ENCODE data around the gene ATG4B. TPM values are rescaled to one million over a fixed set of nuclear protein-coding genes. Genes with fewer than 3 reads are reported as not detected.

ATG4B gene
- total and polyA plus RNA-seq, 2 of the 8 experiments (the other 6 are each of a cell fraction or from before 2014, with no cell fraction given), result 103 to 155 TPM

GRCh38 chr2:241673797-241674725, 36.6 kb downstream of the ATG4B start:
- no peak overlapping the region for H4K5ac ChIP-seq (ENCODE audit: insufficient read length, low read depth, low read length)
- no peaks in the 10 kb centered on the region for H3K4me1 ChIP-seq (replicated peaks in 1 of 4; ENCODE audit: control insufficient read depth in 3 of 4, insufficient read depth in 4 of 4, low read length in 3 of 4)
- no peak overlapping the region for H3K18ac ChIP-seq (ENCODE audit: extremely low read depth, low read length)
- no peaks in the 10 kb centered on the region for H3K9me3 ChIP-seq (ENCODE audit: insufficient read depth in 2 of 2, low read depth in 1 of 2, low read length in 1 of 2)
- H2AK5ac ChIP-seq (ENCODE audit: low read depth, low read length), result no peak overlapping the region
- DNase-seq (ENCODE audit: low read depth in 1 of 2, low spot score in 2 of 2) (peak in 1 of 2 experiments; percentile 63), FAIRE-seq (no peak)
- POLR2A ChIA-PET (ENCODE audit: partially characterized antibody), result interaction anchor here (1.1 to 20.2 kb wide), 4 partner anchors 12 to 47 kb away, joined by 3 to 265 read pairs (median 33); partner anchors contain the start of genes DTYMK and ING5
- H2BK15ac ChIP-seq (ENCODE audit: low read length), result no peak overlapping the region
- H3K23ac ChIP-seq (ENCODE audit: insufficient read length), result no peak overlapping the region
- no peak overlapping the region for H3K56ac ChIP-seq (replicated peaks; ENCODE audit: insufficient read length, low read depth, low read length)
- WGBS, 2 experiments (ENCODE audit: extremely low coverage in 1 of 2, insufficient coverage in 1 of 2, insufficient read length in 1 of 2, insufficient replicate concordance in 2 of 2, low coverage in 1 of 2, low lambda C conversion rate in 2 of 2, missing lambda C conversion rate in 1 of 2), result 90% methylated on average over 21 of the region's 21 CpGs; no CpG with 5 or more reads in 1 of the 2 experiments
- H2BK12ac ChIP-seq (ENCODE audit: low read depth, low read length), result no peak overlapping the region
- H3K79me1 ChIP-seq (ENCODE audit: low read depth, low read length), result no peaks in the 10 kb centered on the region; the same call in 1 of the 2 replicates
- H4K91ac ChIP-seq (replicated peaks; ENCODE audit: insufficient read length, low read length), result no peak overlapping the region
- no peaks in the 10 kb centered on the region for H3K79me2 ChIP-seq (ENCODE audit: control insufficient read depth in 1 of 2, insufficient read depth in 2 of 2, low read length in 2 of 2)
- CTCF ChIA-PET (ENCODE audit: partially characterized antibody), result interaction anchor here (0.6 to 1.3 kb wide), 4 partner anchors 10 to 205 kb away, joined by 3 to 4 read pairs (median 4); no protein-coding TSS in a partner anchor
- H2BK5ac ChIP-seq (ENCODE audit: low read depth, low read length), result no peak overlapping the region; the same call in 1 of the 2 replicates
- H2BK120ac ChIP-seq (replicated peaks; ENCODE audit: low read depth, low read length), result no peak overlapping the region
- 0 out of 2 replicates have a peak overlapping the region, but pooled peaks have one; percentile 14 for H3K27ac ChIP-seq (ENCODE audit: low read depth, low read length)
- H2BK20ac ChIP-seq (ENCODE audit: low read length), result no peak overlapping the region
- no peak overlapping the region for H3K4me3 ChIP-seq (ENCODE audit: extremely low read depth in 1 of 4, insufficient read depth in 2 of 4, low read depth in 3 of 4, low read length in 4 of 4)
- H3K14ac ChIP-seq (ENCODE audit: insufficient read length), result no peak overlapping the region
- H3K36me3 ChIP-seq (ENCODE audit: control insufficient read depth in 2 of 4, insufficient read depth in 4 of 4, low read length in 3 of 4), result peaks cover 9 to 38% (median 29%) of the 10 kb centered on the region in 4 experiments
- H4K8ac ChIP-seq (ENCODE audit: extremely low read depth, insufficient read depth, low read length), result no peak overlapping the region
- H2AFZ ChIP-seq (ENCODE audit: low read length), result no peak overlapping the region
- H4K20me1 ChIP-seq (replicated peaks in 1 of 2; ENCODE audit: control insufficient read depth in 1 of 2, insufficient read depth in 2 of 2, low read length in 2 of 2), result peaks cover 2 to 12% of the 10 kb centered on the region in 2 experiments
- H3K4me2 ChIP-seq (ENCODE audit: insufficient read depth in 1 of 2, low read depth in 2 of 2, low read length in 2 of 2), result no peak overlapping the region
- no peaks in the 10 kb centered on the region for H3K27me3 ChIP-seq (replicated peaks in 1 of 4; ENCODE audit: control insufficient read depth in 3 of 4, extremely low read depth in 1 of 4, insufficient read depth in 3 of 4, low read length in 3 of 4)
- H3K9ac ChIP-seq (replicated peaks in 1 of 4; ENCODE audit: extremely low read depth in 1 of 4, low read depth in 3 of 4, low read length in 3 of 4), result no peak overlapping the region
- H3K4ac ChIP-seq (replicated peaks; ENCODE audit: insufficient read length, low read depth, low read length), result no peak overlapping the region
- no peaks in the 10 kb centered on the region for H3K23me2 ChIP-seq (ENCODE audit: low read depth, low read length)
- TF ChIP-seq ASH2L (IDR thresholded peaks at IDR 0.05; ENCODE audit: low read length), result no peak
- no peak for TF ChIP-seq KDM4A (IDR thresholded peaks at IDR 0.05; ENCODE audit: low read depth, low read length, severe bottlenecking)
- TF ChIP-seq SIN3A (conservative IDR thresholded peaks at IDR 0.05 in 1 of 2, IDR thresholded peaks at IDR 0.05 in 1 of 2; ENCODE audit: low read depth in 1 of 2, low read length in 2 of 2), result no peak
- TF ChIP-seq RFX5 (IDR thresholded peaks at IDR 0.05; ENCODE audit: borderline replicate concordance, low read depth, low read length), result no peak
- no peak for TF ChIP-seq CTBP2 (IDR thresholded peaks at IDR 0.05; ENCODE audit: borderline replicate concordance, insufficient read depth, insufficient read length, low read length)
- TF ChIP-seq YY1 (IDR thresholded peaks at IDR 0.05; ENCODE audit: low read depth, low read length), result peak; percentile 45; the same call in 1 of the 2 replicates
- TF ChIP-seq CTCF (IDR thresholded peaks at IDR 0.05; ENCODE audit: control extremely low read depth in 1 of 3, insufficient read depth in 1 of 3, low read depth in 1 of 3, low read length in 3 of 3), result peak in 2 of 3 experiments; percentile 26 to 34; a peak in 2 of 4 replicates
- TF ChIP-seq EGR1 (IDR thresholded peaks at IDR 0.05; ENCODE audit: borderline replicate concordance, low read depth, low read length), result no peak

All from H1 (cell line).